Stimulated activated CD4-positive, alpha-beta T cell treated with anti-CD3 and anti-CD28 coated beads, Interleukin-15, amount 100 ng/mL, for 1 hour (primary cell): Measurements from ENCODE around the gene MIEF2.

Experiments used
- DNase-seq, 2 donors: peaks; one replicate each; pipeline ENCODE4 v3.0.0-alpha.2; 2020; ENCODE audit warnings: low read depth in 1 of 2, low spot score in 1 of 2

Gene MIEF2

GRCh38 chr17:18234853-18235380 lies 25.5 kb upstream of the MIEF2 start:
- DNase-seq, result no peak

DNA sequence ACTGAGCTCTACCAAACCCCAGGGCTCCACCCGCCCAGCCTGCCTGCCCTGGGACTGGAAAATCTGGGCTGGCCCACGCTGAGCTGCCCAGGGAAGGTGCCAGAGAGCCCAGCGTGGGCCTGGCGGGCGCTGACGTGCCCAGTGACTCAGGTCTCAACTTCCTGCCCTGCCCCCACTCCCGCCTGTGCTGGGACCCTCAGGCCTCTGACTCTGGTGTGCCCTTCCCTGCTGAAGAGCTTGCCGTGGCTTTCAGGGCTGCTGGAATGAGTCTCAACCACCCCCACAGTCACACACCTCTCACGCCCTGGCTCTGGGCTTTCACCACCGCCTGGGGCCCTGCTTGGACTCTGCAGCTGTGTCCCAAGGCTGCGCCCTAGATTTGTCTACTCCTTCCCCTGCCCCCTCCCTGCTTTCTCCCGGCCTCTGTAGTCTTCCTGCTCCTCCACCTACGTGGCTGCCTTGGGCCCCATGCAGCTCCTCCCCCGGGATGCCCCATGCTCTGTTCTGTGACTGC lies 24.7 kb upstream of the MIEF2 start:
- no peak for DNase-seq

DNA sequence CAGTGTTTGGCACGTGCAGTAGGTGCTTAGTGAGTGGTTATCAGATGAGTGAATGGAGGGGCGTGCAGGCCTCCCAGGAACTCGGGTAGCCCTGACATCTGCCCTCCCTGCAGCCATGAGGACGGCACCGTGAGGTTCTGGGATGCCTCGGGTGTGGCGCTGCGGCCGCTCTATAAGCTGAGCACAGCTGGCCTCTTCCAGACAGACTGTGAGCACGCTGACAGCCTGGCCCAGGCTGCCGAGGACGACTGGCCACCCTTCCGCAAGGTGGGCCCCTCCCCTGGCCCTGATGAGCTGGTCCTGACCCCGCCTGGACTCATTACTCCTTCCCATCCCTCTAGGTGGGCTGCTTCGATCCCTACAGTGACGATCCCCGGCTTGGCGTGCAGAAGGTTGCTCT lies 24.0 kb upstream of the MIEF2 start:
- DNase-seq, result no peak

DNA sequence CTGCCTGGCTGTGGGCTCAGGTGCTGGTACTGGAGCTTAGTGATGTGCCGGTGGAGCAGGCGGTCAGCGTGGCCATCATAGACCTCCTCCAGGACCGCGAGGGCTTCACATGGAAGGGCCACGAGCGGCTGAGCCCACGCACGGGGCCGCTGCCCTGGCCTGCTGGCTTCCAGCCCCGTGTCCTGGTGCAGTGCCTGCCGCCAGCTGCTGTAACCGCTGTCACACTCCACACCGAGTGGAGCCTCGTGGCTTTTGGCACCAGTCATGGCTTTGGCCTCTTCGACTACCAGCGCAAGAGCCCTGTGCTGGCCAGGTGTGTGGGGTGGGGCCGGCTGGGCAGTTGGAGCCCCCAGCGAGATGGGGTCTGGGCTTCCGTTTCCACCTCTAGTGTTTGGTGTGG lies 23.0 kb upstream of the MIEF2 start:
- DNase-seq, result no peak

GRCh38 chr17:18238299-18238698 lies 22.2 kb upstream of the MIEF2 start:
- DNase-seq, result no peak

DNA sequence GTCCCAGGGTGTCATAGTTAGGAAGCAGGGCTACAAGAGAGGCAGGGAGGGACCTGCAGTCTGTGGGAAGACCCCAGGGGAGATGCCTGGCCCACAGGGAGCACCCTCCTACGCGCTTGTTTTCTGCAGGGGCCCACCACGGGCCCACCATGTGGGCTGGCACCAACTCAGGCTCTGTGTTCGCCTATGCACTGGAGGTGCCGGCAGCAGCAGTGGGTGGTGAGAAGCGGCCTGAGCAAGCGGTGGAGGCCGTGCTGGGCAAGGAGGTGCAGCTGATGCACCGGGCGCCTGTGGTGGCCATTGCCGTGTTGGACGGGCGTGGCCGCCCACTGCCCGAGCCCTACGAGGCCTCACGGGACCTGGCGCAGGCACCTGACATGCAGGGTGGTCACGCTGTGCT lies 20.0 kb upstream of the MIEF2 start:
- DNase-seq, result no peak

DNA sequence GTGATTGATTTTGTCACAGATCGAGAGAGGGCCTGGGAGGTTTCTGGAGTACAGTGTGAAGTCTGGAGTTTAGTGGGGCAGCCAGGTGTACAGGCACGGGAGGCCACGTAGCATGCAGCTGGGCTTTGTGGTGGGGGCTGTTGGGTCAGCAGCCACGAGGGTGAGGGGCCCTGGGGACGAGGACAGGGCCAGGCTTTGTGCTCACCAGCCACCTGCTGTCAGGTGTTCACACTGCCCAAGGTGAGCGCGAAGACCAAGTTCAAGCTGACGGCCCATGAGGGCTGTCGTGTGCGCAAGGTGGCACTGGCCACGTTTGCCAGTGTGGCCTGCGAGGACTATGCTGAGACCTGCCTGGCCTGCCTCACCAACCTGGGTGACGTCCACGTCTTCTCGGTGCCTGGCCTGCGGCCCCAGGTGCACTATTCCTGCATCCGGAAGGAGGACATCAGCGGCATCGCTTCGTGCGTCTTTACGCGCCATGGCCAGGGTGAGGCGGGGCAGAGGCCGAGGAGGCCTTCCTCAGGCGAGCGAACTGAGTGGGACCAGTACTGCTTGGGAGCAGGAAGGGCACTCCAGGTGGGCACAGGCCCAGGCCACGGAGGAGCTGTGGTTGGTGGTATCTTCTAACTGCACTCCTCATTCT lies 19.1 kb upstream of the MIEF2 start:
- DNase-seq, result no peak

DNA sequence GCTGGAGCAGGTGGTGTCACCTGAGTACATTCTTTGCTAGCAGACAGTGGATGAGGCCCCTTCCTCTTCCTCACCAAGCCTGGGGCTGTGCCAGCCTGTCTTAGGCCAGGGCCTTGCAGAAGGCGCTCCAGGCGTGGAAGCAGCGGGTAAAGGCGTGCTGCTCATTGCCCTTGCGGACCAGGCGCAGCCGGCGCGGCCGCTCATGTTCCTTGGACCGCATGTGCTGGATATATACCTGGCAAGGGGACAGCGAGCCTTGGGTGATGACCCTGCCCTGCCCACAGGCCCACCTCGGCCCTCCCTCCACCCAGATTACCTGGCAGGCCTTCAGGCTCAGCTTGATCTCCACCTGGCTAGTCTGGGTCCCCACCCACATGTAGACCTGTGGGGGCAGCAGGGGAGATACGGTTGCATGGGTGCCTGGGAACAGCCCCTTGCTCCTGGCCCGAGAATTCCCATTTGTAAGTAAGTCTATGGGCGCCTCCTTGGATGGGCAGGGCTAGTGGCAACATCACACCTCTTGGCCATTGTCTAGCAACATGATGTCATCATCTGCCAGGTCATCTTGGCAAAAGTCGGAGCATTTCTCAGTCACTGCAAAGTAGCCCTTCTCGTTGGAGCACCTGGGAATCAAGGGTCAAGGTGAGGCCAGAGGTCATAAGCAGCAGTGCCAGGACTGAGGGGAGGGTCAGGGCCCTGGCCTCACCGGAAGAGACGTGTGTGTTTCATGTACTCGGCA lies 15.3 kb upstream of the MIEF2 start:
- no peak for DNase-seq

DNA sequence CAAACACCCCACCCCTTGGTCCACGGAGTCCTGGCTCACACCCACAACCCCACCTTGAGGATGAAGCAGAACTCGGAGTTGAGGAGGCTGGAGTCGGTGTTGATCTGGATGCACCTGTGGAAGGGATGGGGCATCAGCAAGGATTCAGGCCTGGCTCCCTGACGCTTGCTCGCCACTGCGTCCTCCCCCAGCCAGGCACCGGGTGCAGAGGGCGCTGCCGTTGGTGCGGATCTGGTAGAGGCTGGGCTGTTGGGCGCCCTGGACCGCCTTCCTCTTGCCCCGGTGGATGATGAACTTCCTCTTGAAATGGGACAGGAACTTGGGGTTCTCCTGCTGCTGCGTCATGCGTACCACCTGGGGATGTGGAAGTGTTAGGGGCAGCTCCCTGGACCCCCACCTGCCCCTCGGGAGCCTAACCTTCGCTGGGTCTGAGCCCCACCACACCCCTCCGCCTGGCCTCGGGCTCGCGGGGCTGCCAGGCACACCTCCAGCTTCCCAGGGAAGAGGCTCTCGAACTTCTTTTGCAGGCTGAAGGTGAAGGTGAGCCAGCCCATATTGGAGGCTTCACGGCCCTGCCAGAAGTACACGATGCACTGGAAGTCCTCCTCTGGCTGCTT lies 14.2 kb upstream of the MIEF2 start:
- DNase-seq, result no peak

DNA sequence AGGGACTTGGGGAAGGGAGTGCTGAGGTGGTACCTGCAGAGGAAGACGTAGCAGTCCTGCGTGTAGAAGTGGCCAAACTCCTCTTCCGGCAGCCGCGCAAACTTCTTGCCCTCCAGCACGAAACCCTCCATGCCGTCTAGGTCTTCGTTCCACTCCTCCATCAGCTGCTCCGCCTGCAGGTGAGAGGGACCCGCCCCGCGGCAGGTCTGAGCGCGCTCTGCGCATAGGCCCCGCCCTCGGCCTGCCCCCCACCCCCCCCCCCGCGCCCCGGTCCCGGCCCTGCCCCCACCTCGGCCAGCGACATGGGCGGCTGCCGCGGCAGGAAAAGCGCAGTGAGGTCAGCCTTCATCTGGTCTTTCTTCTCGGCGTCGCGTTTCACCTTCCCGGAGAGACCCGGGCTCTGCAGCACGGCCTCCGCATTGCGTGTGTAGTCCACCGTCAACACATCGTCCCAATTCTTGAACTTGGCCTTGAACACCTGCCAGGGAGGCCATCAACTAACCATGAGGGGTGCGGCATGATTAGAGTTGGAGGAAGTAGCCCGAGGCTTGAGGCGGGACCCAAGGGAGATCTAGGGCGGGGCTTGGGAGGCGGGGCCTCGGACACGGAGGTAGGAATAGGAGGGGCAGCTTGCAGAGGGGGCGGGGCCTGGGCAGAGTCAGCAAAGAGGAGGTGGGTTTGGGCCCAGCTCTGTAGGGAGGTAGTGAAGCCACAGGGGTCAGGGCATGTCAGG lies 13.4 kb upstream of the MIEF2 start:
- DNase-seq, result no peak

- DNase-seq, result no peak
Observed at GRCh38 chr17:18247613-18248001, 12.9 kb upstream of the MIEF2 start.

- peak; percentile 25 to 36 for DNase-seq
Observed at GRCh38 chr17:18248300-18248731, 12.1 kb upstream of the MIEF2 start.

DNA sequence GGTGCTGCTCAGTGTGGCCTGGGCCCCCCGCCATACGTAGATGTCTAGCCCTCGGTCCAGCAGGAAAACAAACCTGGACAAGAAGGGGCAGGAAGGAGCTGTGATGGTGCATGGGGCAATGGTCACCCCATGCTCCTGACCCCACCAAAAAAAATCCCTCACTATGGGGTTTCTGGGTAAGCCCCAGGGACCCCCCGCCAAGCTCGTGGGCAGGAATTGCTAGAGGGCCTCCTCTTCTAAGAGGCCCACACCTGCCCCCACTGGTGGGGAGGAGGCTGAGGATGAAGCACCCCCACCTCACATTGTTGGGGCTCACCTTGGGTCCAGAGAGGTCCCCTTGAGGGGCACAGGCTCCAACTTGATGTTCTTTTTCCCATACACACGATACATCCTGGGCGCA lies 11.7 kb upstream of the MIEF2 start:
- DNase-seq, result no peak

- DNase-seq, result no peak
Observed at GRCh38 chr17:18250259-18250658, 10.2 kb upstream of the MIEF2 start.

DNA sequence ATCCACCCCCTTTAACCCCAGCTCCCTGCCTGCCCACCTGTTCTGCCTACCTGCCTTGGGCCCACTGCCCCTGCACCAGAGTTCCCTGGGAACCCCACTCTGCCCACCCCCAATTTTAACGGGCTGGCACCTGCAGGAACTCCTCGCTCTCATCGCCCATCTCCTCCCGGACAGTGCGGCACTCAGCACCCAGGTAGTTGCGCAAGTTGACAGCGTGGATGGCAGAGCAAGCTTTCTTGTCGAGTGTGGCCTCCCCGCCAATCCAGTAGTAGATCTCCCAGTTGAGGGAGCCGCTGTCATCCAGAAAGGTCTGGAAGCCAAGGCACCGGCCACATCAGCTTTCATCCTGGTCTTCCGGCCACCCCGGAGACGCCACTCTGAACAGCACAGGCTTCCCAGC lies 9.8 kb upstream of the MIEF2 start:
- no peak for DNase-seq

DNA sequence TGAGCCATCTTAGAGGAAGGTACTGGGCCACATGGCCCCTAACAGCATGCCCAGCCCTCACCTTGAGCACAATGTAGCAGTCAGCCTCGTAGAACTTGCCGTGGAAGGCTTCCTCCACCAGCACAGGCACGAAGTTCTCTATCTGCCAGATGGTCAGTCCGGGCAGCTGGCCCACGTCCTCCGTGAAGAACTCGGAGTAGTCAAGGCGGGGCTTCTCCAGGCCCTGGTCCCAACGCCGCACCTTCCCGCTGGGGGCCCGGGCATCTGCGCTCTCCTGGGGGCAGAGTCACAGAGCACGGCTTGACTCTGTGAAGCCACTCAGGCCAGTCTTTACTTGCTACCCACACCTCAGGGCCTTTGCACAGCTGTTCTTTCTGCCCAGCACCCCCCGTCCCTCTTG lies 9.3 kb upstream of the MIEF2 start:
- DNase-seq, result no peak

- DNase-seq, result no peak
Observed at GRCh38 chr17:18252160-18252559, 8.3 kb upstream of the MIEF2 start.

GRCh38 chr17:18253187-18253884 lies 7.1 kb upstream of the MIEF2 start:
- no peak for DNase-seq

DNA sequence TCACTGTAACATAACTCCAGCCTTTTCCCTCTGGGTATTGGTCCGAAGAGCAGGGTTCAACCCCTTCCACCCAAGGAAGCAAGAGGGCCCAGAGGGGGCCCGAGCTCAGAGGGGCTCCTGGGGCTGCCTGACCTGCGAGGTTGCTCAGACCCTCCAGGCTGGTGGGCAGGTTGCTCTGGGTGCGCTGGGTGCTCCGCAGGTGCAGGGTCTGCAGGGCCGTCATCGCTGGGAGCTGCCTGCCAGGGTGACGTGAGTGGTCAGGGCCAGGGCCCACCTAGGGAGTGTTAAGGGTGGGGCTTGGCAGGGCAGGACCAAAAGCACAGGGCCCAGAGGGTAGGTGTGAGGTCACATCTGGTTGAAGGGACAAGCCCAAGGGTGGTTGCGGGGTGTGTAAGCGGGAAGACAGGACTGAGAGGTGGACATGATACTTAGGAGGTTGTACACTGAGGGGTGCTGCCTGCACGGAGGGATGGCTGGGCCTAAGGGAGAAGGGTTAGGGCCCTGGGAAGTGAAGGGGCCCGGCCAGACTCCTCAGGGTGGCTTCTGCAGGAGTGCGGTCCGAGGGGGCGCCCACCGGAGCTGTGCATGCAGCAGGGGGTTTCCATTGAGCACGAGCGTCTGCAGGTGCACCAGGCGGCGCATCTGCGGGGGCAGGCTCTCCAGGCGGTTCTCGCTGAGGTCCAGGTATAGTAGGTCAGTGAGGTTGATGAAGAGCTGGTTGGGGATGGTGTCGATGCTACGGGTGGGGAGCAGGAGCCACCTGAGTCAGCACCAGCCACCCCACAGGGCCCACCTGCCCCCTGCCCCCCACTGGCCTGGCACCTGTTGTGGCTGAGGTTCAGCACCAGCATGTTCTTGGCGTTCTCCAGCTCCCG lies 6.3 kb upstream of the MIEF2 start:
- no peak for DNase-seq
